Activated CD8-positive, alpha-beta memory T cell treated with anti-CD3 and anti-CD28 coated beads, Interleukin-2, amount 50 U/mL, for 48 hours (primary cell): ENCODE measurements around the gene TUBB6.

Experiments used
- DNase-seq: peaks from one replicate; pipeline ENCODE4 v3.0.0-alpha.2; 2020

Gene TUBB6

DNA sequence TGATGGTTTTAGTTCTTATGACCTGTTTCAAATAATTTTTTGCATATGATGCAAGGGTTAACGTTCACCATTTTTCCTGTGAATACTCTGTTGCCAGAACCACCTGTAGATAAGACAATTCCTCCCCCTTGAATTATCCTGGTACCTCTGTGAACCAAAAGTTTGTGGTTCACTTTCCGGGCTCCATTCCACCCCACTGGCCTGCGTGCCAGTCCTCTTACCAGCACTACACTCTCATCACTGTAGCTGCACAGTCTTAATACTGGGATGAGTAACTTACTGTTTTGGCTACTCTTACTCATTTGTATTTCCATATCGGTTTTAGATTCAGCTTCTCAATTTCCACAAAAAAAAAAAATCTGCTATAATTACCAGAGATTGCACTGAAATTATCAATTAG lies 34.6 kb downstream of the TUBB6 start:
- no peak for DNase-seq

DNA sequence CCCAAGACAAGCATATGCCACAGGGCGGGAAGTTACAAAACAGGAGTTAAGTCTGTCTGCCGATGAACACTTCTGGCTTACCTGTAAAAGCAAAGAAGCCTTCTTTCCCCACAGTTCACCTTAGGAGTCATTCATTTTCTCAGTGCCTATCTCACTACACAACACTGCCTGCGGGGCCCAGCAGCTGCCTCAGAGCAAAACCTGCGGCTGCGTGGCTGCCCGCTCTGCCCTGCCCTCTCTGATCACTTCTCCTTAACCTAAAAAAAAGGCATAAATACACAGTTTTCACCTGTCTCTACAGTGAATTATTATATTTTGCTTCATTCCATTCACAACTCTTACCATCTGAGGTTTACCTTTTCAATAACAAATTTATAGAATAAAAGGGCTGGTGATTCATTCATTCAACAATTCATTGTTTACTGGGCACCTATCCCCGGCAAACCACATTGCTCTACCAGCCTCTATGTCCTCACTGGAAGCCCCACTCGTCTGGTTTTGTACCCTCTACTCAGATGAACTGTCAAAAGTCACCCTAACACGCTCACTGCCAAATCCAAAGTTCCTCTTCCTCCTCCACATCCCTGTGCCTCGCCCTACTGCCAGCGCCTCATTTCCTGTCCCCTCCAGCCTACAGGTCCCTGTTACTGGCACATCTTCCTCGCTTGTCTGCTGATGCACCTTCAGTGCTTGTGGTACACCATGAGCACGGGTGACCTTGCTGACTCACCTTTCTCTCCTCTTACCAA lies 37.6 kb downstream of the TUBB6 start:
- DNase-seq, result peak; percentile 44

DNA sequence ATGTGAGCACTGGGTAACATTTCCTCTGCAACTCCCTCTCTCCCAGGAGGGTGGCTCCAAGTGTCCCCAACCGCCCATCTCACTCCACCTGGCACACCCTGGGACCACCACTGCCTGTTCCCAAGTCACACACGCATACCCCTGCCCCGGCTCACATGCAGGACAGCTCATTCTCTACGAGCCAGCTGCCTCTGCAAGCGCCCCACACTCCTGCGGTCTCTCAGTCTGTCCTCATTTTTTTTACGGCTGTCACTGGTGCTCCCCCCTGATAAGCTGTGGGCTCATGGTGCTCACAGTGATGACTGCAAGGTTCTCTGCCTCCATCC lies 38.2 kb downstream of the TUBB6 start:
- DNase-seq, result peak; percentile 42

DNA sequence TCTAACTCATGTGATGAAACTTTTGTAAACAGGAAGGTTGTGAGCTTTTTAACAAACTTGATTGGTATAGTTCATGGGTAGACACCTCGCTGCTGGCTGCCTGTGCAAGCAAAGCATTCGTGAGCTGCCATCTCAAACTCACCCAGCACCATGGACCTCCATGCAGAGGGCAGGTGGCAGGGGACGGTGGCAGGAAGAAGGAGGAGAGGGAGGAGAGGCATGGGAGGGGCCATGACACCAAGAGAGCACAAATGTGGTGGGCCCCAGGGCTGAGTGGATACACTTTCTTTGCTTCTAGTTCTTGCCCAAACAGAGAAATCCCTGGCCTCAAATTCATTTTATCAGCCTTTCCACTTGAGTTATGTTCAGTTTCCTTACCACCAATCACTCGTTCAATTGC lies 39.9 kb downstream of the TUBB6 start:
- DNase-seq, result no peak

DNA sequence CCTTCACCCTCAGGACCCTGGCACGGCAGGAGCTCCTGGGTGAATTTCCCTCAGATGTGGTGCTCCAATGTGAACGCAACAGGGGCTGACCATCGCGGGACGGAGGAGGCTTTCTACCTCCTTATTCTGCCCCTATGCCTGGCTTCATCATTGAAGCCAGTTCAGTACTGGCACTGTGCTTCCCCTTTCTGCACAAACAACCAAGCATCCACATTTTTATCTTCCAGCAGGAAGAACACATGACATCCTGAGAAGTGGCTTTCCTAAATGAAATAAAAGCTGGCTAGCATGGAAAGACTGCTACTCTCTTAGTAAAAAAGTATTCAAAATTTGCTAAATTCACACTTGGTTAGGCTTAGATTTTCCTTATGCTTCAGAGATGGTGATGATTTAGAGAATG lies 44.1 kb downstream of the TUBB6 start:
- DNase-seq, result no peak

DNA sequence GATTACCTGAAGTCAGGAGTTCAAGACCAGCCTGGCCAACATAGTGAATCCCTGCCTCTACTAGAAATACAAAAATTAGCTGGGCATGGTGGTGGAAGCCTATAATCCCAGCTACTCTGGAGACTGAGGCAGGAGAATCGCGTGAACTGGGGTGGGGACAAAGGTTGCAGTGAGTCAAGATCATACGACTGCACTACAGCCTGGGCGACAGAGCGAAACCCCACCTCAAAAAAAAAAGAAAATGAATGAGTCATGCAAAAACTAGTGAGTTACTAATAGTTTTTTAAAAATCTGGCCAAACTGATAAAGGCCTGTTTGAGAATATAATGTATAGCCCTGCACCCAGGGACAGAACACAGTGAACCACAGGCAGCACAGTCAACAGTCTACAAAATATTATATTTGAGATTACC lies 51.5 kb downstream of the TUBB6 start:
- no peak for DNase-seq

DNA sequence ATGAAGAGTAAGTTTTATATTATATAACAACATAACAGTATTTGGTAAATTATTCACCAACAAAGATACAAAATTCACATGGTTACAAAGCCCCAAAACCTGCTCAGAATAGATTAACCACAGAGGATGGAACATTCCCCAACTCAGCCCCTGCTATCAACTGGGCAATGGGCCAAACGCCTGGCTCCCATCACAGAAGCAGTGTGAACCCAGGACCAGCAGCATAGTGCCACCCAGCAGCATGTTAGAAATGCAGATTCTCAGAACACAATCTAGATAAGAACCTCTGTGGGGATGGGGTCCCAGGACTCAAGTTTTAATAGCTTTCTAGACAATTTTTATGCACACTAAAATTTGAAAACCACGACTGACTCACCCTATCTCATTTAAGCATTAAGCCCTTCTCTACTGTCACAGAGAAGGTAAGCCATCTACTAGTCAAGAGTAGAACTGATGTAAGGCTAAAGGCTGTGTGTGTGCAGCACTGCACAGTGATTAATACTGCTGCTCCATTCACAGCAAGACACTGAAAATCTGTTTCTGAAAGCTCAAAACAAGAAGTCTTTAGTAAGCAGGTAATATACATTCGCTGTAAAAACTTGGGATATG lies 53.8 kb downstream of the TUBB6 start:
- DNase-seq, result no peak

DNA sequence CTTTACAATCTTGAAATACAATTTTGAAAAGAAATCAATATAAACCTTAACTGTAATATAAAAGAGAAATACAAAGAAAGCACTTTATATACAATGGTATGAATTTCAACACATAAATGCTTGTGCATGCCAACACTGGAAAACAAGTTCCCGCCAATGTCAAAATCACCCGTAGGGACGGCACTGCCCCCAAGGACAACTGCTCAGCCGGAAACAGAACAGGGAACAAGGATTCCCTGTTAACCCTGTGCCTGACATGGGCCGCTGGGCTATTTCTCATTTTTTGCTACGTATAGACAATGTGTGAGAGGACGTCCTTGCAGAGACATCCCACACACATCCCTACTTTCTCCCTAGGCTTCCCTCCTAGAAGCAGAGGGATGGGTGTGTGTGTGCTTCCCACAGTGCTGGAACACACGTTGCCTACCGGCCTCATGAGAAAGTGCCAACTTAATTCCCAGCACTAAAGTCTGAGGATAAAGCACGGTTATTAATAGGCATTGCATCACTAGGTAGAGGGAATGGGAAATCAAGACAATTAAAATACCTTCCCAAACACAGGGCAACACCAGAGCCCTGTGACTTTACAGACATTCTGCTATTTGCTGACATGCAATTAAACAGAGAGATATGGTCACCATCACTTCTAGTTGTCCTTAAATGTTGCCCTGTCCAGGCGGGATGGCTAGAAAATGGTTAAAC lies 54.6 kb downstream of the TUBB6 start:
- peak; percentile 18 for DNase-seq

DNA sequence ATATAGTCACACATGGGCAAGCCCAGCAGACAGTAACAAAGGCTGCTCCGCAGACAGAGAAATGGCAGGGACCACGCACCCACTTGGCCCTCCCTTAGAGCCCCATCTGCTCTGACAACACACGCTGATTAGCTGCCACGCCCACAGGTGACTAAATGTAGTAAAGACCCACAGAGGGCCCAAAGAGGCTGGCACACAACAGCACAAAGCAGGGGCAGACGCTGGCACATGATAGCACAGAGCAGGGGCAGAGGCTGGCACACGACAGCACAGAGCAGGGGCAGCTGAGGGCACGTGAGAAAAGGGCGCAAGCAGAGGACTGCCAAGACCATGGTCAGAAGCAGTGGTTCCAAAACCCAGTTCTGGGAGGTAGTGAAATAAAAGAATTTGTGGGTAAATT lies 58.3 kb downstream of the TUBB6 start:
- DNase-seq, result peak; percentile 25

DNA sequence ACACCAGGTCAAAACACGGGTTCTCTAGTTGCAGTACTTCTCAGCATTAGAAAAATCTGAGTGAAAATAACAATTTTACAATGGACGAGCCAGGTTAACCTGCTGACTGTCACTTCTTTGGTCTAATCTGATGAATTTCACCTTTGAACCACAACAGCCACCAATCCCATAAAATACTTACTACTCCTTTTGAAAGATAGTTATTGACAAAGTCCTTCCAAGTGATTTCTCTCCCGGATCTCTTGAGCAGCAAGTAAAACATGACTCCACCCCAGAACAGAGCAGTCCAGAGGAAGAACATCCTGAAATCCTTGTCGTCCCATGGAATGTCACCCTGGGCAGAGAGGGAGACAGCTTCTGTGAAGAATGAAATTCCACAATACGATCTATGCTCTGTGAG lies 58.7 kb downstream of the TUBB6 start:
- no peak for DNase-seq

DNA sequence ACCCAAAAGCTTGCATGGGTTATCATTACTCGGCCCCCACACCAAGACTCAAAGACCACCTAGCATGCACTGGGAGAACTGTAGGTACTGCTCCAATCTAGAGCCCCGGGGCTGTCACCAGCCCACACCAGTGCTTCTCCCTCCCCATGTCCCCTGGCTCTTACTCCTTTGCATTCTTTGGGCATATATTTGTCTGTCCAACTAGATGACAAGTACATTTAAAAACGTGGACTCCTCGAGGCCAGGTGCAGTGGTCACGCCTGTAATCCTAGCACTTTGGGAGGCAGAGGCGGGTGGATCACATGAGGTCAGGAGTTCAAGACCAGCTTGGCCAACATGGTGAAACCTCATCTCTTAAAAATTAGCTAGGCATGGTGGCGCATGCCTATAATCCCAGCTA lies 61.2 kb downstream of the TUBB6 start:
- DNase-seq, result peak; percentile 37

DNA sequence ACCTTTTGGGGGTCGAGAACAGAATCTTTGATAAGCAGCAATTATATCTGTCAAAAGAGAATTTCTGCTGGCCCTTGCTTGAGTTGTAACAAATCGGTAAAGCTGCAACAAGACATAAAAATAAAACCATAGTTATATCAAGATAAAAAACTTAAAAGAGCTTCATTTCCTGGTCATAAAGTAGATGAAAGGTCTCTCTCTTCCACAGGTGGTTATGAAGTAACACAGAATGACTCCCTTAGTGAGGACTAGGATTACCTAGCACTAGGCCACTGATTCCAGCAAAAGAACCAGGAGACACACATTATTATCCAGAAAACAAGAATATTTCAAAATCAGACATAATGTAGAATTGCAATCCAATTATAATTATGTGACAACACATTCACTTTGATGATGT lies 63.5 kb downstream of the TUBB6 start:
- no peak for DNase-seq

DNA sequence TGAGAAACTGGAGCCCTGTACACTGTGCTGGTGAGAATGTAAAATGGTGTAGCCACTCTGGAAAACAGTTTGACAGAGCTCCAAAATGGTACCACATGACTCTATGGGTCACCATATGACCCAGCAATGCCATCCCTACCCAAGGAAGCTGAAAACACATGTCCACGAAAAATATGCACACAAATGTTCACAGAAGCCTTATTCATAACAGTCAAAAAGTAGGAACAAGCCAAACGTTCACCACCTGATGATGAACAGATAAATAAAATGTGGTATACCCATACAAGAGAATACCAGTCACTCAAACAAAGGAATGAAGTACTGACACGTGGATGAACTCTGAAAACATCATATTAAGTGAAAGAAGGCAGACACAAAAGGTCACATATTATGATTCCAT lies 64.4 kb downstream of the TUBB6 start:
- DNase-seq, result no peak

DNA sequence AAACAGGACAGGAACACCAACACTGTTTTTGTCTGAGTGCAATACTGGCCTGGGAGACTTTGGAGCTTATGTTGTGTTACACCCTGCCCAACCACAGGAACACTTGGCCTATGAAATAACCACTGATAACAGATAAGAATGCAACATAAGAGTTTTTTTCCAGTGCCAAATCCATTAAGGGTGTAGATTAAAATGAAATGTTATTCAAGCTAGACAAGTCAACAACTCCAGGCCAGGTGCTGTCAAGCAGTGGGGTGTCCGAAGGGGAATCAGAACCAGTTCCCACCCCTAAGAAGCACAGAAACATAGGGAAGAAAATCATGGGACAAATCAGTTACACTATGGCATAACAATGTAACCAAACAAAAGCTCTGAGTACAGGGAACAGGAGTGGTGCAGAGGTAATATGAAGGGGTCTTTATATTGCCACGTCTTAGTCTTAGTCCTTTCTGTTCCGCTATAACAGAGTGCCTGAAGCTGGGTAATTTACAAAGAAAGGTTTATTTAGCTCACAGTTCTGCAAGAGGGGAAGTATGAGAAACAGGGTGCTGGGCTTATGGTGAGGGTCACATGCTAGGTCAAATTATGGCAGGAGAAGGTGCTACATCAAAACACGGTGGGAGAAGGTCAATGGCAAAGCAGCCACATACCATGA lies 65.2 kb downstream of the TUBB6 start:
- no peak for DNase-seq

DNA sequence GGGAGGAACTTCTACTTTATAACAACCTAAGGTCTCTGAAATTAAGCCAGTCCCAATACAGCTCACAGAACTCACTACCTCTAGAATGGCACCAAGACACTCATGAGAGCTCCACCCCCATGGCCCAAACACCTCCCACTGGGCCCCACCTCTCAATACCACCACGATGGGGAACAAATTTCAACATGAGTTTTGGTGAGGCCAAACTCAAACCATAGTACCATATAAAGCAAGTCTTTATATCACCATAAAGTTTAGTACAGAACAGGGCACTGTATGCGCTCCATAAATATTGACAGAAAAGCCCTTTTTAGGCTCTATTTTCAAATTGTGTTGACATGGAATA lies 65.7 kb downstream of the TUBB6 start:
- DNase-seq, result peak; percentile 44

DNA sequence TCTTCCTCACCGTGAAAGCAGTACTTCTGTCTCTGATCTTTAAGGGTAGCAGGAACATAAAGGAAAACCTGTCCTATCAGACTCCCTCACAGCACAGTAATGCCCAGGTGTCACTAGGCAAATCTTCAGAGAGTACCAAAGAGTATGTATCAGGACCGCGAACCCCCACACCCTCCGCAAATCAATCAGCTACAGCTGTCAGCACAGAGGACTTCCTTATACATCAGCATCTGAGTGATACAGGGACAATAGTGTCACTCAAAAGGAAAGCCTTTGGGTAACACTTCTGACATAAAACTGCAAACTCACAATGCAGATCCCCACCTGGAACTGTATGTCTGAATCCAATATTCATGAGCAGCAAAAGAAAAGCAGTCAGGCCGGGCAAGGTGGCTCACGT lies 66.4 kb downstream of the TUBB6 start:
- DNase-seq, result peak; percentile 50
